ENCODE measurements around the gene HMHB1.
A peak's percentile ranks its signal among the peaks of the same experiment; 100 is the strongest.

The HMHB1 gene

DNA sequence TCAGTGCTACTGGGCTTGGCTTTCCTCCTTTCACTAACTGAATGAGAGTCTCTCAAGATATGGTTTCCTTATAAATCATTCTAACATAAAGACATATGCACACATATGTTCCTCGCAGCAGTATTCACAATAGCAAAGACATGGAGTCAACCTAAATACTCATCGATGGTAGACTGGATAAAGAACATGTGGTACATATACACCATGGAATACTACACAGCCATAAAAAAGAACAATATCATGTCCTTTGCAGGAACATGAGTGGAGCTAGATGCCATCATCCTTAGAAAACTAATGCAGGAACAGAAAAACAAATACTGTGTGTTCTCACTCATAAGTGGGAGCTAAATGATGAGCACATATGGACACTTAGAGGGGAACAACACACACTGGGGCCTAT, 32.5 kb upstream of the HMHB1 start:
- Histone ChIP-seq H3K36me3 (ENCODE audit: control insufficient read depth, insufficient read depth, low read length) (no peaks in the 10 kb centered on the region), H3K4me1 (ENCODE audit: control insufficient read depth, insufficient read depth, low read length, poor library complexity, severe bottlenecking) (peaks cover 18% of the 10 kb centered on the region), H3K27ac (ENCODE audit: low read depth, low read length, severe bottlenecking) (no peak overlapping the region), H3K9me3 (ENCODE audit: control insufficient read depth, low read length) (no peaks in the 10 kb centered on the region), H3K4me3 (ENCODE audit: extremely low read depth, insufficient read depth, low read length, poor library complexity, severe bottlenecking) (no peak overlapping the region)
- 85 to 100% methylated on average over 1 to 2 of the region's 2 CpGs for WGBS, 2 experiments (ENCODE audit: insufficient coverage in 2 of 2)

DNA sequence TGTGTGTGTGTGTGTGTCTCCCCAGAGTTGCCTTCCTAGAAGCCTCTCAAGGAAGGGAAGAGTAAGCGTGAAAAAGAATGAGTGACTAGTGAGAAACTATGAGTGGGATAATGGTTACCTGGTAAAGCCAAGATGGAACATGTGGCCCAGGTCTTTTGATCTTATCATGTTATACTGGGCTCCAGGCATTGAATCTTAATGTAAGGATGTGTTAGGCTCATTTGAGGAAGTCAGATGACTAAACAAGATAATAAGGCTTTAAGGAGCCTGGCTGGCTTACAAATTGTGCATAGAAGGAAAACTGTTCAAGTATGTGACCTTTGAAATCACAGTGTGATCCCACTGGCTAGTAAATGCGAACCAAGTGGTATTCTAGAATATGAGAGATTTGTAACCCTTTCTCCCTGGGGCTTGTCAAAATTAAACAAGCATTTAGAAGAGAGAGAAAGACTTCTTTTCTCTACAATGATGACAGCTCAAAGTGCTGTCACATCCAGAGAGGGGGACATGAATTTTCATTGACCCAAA, 29.9 kb upstream of the HMHB1 start:
- H3K4me1 ChIP-seq (ENCODE audit: control insufficient read depth, insufficient read depth, low read length, poor library complexity, severe bottlenecking) = peaks cover 18% of the 10 kb centered on the region
- no peak overlapping the region for H3K4me3 ChIP-seq (ENCODE audit: extremely low read depth, insufficient read depth, low read length, poor library complexity, severe bottlenecking)
- no peaks in the 10 kb centered on the region for H3K9me3 ChIP-seq (ENCODE audit: control insufficient read depth, low read length)
- H3K27ac ChIP-seq (ENCODE audit: low read depth, low read length, severe bottlenecking) = peak overlapping the region; percentile 51
- WGBS, 2 experiments (ENCODE audit: insufficient coverage in 2 of 2) = 75 to 100% methylated on average over 1 of the region's 2 CpGs
- no peaks in the 10 kb centered on the region for H3K36me3 ChIP-seq (ENCODE audit: control insufficient read depth, insufficient read depth, low read length)

DNA sequence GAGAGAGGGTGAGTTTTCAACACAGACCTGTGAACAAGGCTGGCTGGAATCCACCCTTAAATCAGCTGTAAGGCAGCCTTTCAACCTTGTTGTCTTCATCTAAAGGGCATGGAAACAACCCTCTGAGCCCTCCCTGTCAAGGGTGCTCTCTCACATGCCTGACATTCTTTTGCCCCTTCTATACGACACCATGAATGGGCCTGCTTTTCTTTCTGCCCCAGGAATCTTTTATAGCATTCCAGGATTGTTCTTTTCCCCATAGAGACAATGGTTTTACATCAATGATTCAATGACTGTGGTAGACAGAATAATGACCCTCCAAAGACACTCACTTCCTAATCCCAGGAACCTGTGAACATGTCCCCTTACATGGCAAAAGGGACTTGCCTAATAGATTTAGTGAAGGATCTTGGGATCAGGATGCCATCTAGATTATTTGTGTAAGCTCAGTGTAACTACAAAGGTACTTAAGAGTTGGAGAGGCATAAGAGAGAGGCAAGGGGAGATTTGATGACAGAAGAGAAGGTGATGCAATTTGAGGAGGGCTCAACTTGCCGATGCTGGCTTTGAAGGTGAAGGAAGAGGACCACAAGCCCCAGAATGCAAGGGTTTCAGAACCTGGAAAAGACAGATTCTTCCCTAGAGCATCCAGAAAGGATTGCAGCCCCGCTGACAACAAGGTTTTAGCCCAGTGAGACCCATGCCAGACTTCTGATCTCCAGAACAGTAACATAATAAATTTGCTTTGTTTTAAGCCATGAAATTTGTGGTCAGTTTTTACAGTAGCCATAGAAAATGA, 29.2 kb upstream of the HMHB1 start:
- Histone ChIP-seq H3K9me3 (ENCODE audit: control insufficient read depth, low read length) (no peaks in the 10 kb centered on the region), H3K36me3 (ENCODE audit: control insufficient read depth, insufficient read depth, low read length) (no peaks in the 10 kb centered on the region), H3K4me1 (ENCODE audit: control insufficient read depth, insufficient read depth, low read length, poor library complexity, severe bottlenecking) (peaks cover 18% of the 10 kb centered on the region), H3K27ac (ENCODE audit: low read depth, low read length, severe bottlenecking) (peak overlapping the region; percentile 64), H3K4me3 (ENCODE audit: extremely low read depth, insufficient read depth, low read length, poor library complexity, severe bottlenecking) (no peak overlapping the region)
- WGBS, 2 experiments (ENCODE audit: insufficient coverage in 2 of 2) = 43 to 67% methylated on average over 1 to 3 of the region's 3 CpGs

DNA sequence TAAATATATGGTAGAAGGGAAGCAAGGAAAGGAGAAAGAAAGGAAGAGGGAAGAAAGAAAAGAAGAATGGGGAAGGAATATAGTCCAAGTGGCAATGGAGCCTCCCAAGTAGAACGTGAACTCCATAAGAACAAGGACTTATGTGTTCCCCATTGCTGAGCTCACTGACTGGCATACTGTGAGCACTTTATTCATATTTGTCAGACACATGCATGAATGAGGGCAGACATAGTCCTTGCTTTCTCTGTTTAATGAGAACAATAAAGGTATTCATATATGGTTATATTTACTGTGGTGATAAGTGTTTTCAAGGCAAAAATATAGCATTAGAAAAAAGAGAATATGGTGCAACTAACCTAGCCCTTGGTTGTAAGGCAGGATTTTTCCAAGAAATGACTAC, 23.6 kb upstream of the HMHB1 start:
- H3K4me3 ChIP-seq (ENCODE audit: extremely low read depth, insufficient read depth, low read length, poor library complexity, severe bottlenecking) = no peak overlapping the region
- 88% methylated on average over 1 of the region's 1 CpG; no CpG with 5 or more reads in 1 of the 2 experiments for WGBS, 2 experiments (ENCODE audit: insufficient coverage in 2 of 2)
- no peak overlapping the region for H3K27ac ChIP-seq (ENCODE audit: low read depth, low read length, severe bottlenecking)
- no peaks in the 10 kb centered on the region for H3K36me3 ChIP-seq (ENCODE audit: control insufficient read depth, insufficient read depth, low read length)
- no peaks in the 10 kb centered on the region for H3K9me3 ChIP-seq (ENCODE audit: control insufficient read depth, low read length)
- no peaks in the 10 kb centered on the region for H3K4me1 ChIP-seq (ENCODE audit: control insufficient read depth, insufficient read depth, low read length, poor library complexity, severe bottlenecking)

DNA sequence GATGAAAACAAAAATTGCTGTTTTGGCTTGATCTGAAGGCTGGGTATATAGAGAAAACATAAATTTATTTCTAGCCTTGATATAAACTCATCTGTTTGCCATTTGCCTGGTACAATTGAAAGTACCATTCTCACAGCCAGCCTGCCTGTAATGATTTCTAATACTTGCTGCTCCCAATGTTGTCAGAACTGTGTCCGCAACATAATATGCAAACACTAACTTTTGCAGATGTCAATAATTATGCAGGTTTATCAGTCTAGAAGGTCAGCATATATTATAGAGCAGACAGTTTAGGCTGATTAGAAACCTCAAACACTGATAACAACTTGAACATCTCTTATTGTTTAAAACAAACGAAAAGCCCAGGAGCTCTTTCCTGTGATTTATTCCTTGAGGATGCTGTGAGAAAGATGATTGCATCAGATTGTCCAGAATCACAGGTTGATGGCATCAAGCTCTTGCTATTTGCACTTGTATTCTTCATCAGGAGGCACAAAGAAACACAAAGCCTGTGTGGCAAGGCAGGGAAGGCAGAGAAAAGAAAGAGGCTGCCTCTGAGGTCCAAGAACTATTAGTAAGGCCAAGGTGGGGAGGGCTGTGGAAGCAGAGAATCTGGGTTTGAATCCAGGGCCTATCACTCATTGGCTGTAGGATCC, 21.4 kb upstream of the HMHB1 start:
- H3K4me1 ChIP-seq (ENCODE audit: control insufficient read depth, insufficient read depth, low read length, poor library complexity, severe bottlenecking) = no peaks in the 10 kb centered on the region
- no peaks in the 10 kb centered on the region for H3K36me3 ChIP-seq (ENCODE audit: control insufficient read depth, insufficient read depth, low read length)
- no peaks in the 10 kb centered on the region for H3K9me3 ChIP-seq (ENCODE audit: control insufficient read depth, low read length)
- WGBS, 2 experiments (ENCODE audit: insufficient coverage in 2 of 2) = 100% methylated on average over 1 of the region's 2 CpGs; no CpG with 5 or more reads in 1 of the 2 experiments
- no peak overlapping the region for H3K27ac ChIP-seq (ENCODE audit: low read depth, low read length, severe bottlenecking)
- no peak overlapping the region for H3K4me3 ChIP-seq (ENCODE audit: extremely low read depth, insufficient read depth, low read length, poor library complexity, severe bottlenecking)

DNA sequence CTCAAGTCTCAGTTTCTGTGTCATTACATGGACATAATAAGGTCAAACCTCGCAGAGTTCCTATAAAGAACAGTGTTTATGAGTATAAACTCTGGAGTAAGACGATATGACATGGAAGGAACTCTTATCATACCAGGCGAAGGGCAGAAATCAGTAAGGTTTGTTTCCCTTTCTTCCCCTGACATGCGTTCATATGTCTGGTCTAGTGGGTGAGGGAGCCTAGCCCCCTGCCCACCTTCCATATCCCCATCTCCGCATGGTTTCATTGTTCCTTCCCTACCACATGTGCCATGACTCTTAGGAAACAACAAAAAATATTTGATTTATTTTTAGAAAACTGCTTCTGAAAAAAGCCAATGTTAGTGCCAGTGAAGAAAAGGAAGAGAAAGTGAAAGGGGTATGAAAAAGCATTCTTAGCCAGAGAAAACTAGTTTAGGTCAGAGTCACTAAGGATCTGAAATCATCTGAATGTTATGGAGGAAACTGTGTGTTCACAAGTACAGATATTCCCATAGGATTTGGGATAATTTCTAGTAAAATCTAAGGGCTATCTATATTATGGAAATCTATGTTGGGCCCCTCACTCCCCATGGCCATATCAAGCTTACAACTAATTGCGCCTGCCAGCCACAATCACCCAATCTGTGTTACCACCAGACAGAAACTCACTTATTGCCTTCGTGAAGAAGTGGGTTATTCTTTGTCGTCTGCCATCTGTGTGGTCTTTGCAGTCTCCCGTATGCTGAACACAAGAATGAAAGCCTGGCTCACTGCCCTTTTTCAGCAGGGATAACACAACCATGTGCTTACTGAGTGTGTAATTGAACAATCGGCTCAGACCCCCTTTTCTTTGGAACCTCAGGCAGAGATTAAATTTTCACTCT, 19.9 kb upstream of the HMHB1 start:
- no peaks in the 10 kb centered on the region for H3K4me1 ChIP-seq (ENCODE audit: control insufficient read depth, insufficient read depth, low read length, poor library complexity, severe bottlenecking)
- H3K36me3 ChIP-seq (ENCODE audit: control insufficient read depth, insufficient read depth, low read length) = no peaks in the 10 kb centered on the region
- WGBS, 2 experiments (ENCODE audit: insufficient coverage in 2 of 2) = 75 to 90% methylated on average over 3 to 6 of the region's 10 CpGs
- H3K9me3 ChIP-seq (ENCODE audit: control insufficient read depth, low read length) = no peaks in the 10 kb centered on the region
- H3K27ac ChIP-seq (ENCODE audit: low read depth, low read length, severe bottlenecking) = no peak overlapping the region
- H3K4me3 ChIP-seq (ENCODE audit: extremely low read depth, insufficient read depth, low read length, poor library complexity, severe bottlenecking) = no peak overlapping the region

DNA sequence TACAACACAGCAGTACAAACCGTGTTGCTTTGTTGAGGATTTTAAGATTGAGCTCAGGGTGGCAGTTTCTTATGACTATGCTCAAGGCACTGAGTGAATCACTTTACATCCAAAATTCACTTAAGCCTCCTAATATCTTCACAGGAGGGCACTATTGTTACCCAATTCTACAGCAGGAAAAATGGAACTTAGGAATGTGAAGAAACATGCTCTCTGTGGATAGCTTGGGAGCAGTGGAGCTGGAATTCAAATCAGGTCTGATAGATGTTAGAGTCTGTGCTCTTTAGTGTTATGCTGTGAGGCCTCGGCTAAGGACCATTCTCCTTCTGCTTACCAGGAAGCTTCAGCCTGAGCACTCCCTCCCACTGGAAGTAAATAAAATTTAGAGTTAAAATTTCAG, 18.7 kb upstream of the HMHB1 start:
- no peaks in the 10 kb centered on the region for H3K9me3 ChIP-seq (ENCODE audit: control insufficient read depth, low read length)
- no CpG with 5 or more reads among the region's 2 CpGs for WGBS, 2 experiments (ENCODE audit: insufficient coverage in 2 of 2)

DNA sequence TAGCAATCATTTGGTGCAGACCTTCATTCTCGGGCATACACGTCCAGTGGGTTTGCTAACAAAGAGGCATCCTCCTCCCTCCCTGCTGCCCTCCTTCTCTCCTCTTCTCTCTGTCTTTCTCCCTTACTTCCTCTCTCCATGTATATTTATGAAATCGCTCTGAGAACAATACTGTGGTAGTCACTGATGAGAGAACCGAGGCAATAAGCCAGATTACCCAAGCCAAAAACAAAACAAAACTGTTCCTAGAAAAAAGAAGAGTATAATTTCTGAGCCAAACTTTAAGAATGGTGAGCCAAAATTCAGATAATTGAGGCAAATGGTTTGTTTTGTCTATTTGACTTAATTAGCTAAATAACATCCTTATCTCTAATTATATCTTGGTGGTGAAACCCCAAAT, 15.8 kb upstream of the HMHB1 start:
- Histone ChIP-seq H3K9me3 (ENCODE audit: control insufficient read depth, low read length) (no peaks in the 10 kb centered on the region), H3K27ac (ENCODE audit: low read depth, low read length, severe bottlenecking) (no peak overlapping the region), H3K4me1 (ENCODE audit: control insufficient read depth, insufficient read depth, low read length, poor library complexity, severe bottlenecking) (no peaks in the 10 kb centered on the region), H3K36me3 (ENCODE audit: control insufficient read depth, insufficient read depth, low read length) (no peaks in the 10 kb centered on the region), H3K4me3 (ENCODE audit: extremely low read depth, insufficient read depth, low read length, poor library complexity, severe bottlenecking) (no peak overlapping the region)
- WGBS, 2 experiments (ENCODE audit: insufficient coverage in 2 of 2) = 80 to 100% methylated on average over 1 to 2 of the region's 4 CpGs

More for the DNA sequence above, 18.7 kb upstream of the HMHB1 start:
- H3K4me3 ChIP-seq (ENCODE audit: extremely low read depth, insufficient read depth, low read length, poor library complexity, severe bottlenecking) = no peak overlapping the region
- H3K27ac ChIP-seq (ENCODE audit: low read depth, low read length, severe bottlenecking) = no peak overlapping the region
- no peaks in the 10 kb centered on the region for H3K36me3 ChIP-seq (ENCODE audit: control insufficient read depth, insufficient read depth, low read length)
- no peaks in the 10 kb centered on the region for H3K4me1 ChIP-seq (ENCODE audit: control insufficient read depth, insufficient read depth, low read length, poor library complexity, severe bottlenecking)

DNA sequence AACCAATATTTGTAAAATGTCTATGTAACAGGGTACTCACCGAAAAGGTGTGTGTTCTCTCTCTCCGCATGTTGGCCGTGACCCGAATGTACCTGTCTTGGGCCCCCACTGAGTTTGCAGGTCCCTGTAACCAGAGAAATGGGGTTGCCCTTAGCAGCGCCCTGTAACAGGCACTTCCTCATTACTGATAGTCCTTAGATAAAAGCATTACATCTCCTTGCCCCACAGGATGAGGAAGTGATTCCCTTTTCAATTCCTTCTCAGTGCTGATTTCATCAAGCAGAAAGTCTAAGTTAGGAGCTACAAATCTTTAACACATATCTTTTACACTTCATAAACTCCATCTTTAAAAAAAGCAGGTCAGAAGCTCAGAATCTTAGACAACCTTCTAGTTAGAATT, 15.2 kb upstream of the HMHB1 start:
- Histone ChIP-seq H3K9me3 (ENCODE audit: control insufficient read depth, low read length) (no peaks in the 10 kb centered on the region), H3K36me3 (ENCODE audit: control insufficient read depth, insufficient read depth, low read length) (no peaks in the 10 kb centered on the region), H3K27ac (ENCODE audit: low read depth, low read length, severe bottlenecking) (no peak overlapping the region), H3K4me1 (ENCODE audit: control insufficient read depth, insufficient read depth, low read length, poor library complexity, severe bottlenecking) (no peaks in the 10 kb centered on the region), H3K4me3 (ENCODE audit: extremely low read depth, insufficient read depth, low read length, poor library complexity, severe bottlenecking) (no peak overlapping the region)
- 90 to 92% methylated on average over 5 of the region's 5 CpGs for WGBS, 2 experiments (ENCODE audit: insufficient coverage in 2 of 2)

DNA sequence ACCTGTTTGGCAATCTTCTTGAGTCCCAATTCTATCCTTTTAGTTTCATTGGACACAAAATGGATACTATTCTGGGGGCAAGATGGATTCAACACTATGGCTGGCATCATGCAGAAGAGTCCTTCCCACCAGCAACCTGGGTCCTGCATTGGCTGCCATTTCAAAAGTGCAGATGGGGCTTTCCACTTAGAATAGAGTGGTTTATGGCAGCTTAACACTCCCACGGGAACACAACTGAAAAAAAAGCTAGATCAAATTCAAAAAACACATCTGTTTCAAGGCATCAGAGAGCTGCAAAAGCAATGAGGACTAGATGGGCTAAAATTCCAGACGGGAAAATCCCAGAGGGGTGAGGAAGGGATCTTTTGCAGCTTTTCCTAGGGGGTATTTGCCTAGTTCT, 11.2 kb upstream of the HMHB1 start:
- WGBS, 2 experiments (ENCODE audit: insufficient coverage in 2 of 2) = 67 to 100% methylated on average over 1 of the region's 2 CpGs
- Histone ChIP-seq H3K4me1 (ENCODE audit: control insufficient read depth, insufficient read depth, low read length, poor library complexity, severe bottlenecking) (no peaks in the 10 kb centered on the region), H3K36me3 (ENCODE audit: control insufficient read depth, insufficient read depth, low read length) (no peaks in the 10 kb centered on the region), H3K27ac (ENCODE audit: low read depth, low read length, severe bottlenecking) (no peak overlapping the region), H3K9me3 (ENCODE audit: control insufficient read depth, low read length) (no peaks in the 10 kb centered on the region), H3K4me3 (ENCODE audit: extremely low read depth, insufficient read depth, low read length, poor library complexity, severe bottlenecking) (no peak overlapping the region)

Data from mesodermal cell (in vitro differentiated cells).